Trophoblast cell (in vitro differentiated cells and primary cell): ENCODE results near the gene CACNA2D4.

Experiments
- DNase-seq, 2 donors: peaks; one replicate each; pipeline ENCODE4 v3.0.0-alpha.2; 2016
- H2AFZ ChIP-seq: 2 replicates; pipeline ENCODE4 v1.6.1; 2013; ENCODE audit warnings: low read length, moderate library complexity, mild to moderate bottlenecking; ENCODE audit not compliant: insufficient read depth, poor library complexity
- H2AK5ac ChIP-seq: 2 replicates; pipeline ENCODE4 v1.6.1; 2013; ENCODE audit warnings: mild to moderate bottlenecking, low read length
- H2BK120ac ChIP-seq: 2 replicates; pipeline ENCODE4 v1.6.1; 2013; ENCODE audit warnings: low read length, mild to moderate bottlenecking, moderate library complexity; ENCODE audit not compliant: insufficient read depth, poor library complexity
- H2BK12ac ChIP-seq: 2 replicates; pipeline ENCODE4 v1.6.1; 2013; ENCODE audit warnings: mild to moderate bottlenecking, low read length, moderate library complexity
- H2BK5ac ChIP-seq: 2 replicates; pipeline ENCODE4 v1.6.1; 2013; ENCODE audit warnings: low read length, low read depth, moderate library complexity, mild to moderate bottlenecking; ENCODE audit not compliant: poor library complexity
- H3K14ac ChIP-seq: 2 replicates; pipeline ENCODE4 v1.6.1; 2013; ENCODE audit warnings: mild to moderate bottlenecking, low read length
- H3K18ac ChIP-seq: 2 replicates; pipeline ENCODE4 v1.6.1; 2013; ENCODE audit warnings: mild to moderate bottlenecking, low read length
- H3K23ac ChIP-seq: 2 replicates; pipeline ENCODE4 v1.6.1; 2013; ENCODE audit warnings: low read length
- H3K27ac ChIP-seq: 2 replicates; pipeline ENCODE4 v1.5.1; 2013; ENCODE audit warnings: low read depth, mild to moderate bottlenecking, inconsistent platforms, low read length, moderate library complexity
- H3K27me3 ChIP-seq: 2 replicates; pipeline ENCODE4 v1.6.1; 2013; ENCODE audit warnings: inconsistent platforms, mild to moderate bottlenecking, low read length, moderate library complexity; ENCODE audit not compliant: insufficient read depth
- H3K36me3 ChIP-seq, 2 experiments: 1 replicate in 1 of 2; 2 replicates in 1 of 2; pipeline ENCODE4 v1.6.1; 2013; ENCODE audit warnings: low read length in 2 of 2, mild to moderate bottlenecking in 2 of 2, moderate library complexity in 1 of 2; ENCODE audit not compliant: insufficient read depth in 2 of 2, control insufficient read depth in 1 of 2
- H3K4ac ChIP-seq: 2 replicates; pipeline ENCODE4 v1.6.1; 2013; ENCODE audit warnings: low read depth, mild to moderate bottlenecking, low read length, moderate library complexity
- H3K4me1 ChIP-seq, 2 experiments: 1 replicate in 1 of 2; 2 replicates in 1 of 2; pipeline ENCODE4 v1.6.1; 2013; ENCODE audit warnings: low read length in 2 of 2, mild to moderate bottlenecking in 2 of 2, moderate library complexity in 1 of 2; ENCODE audit not compliant: insufficient read depth in 2 of 2, control insufficient read depth in 1 of 2
- H3K4me2 ChIP-seq: 2 replicates; pipeline ENCODE4 v1.6.1; 2013; ENCODE audit warnings: inconsistent platforms, mild to moderate bottlenecking, low read length, moderate library complexity
- H3K4me3 ChIP-seq: 2 replicates; pipeline ENCODE4 v1.5.1; 2013; ENCODE audit warnings: mild to moderate bottlenecking, low read depth, low read length, inconsistent platforms
- H3K79me1 ChIP-seq: one replicate; pipeline ENCODE4 v1.6.1; 2013; ENCODE audit warnings: low read length
- H3K79me2 ChIP-seq: 2 replicates; pipeline ENCODE4 v1.6.1; 2013; ENCODE audit warnings: low read length, mild to moderate bottlenecking; ENCODE audit not compliant: control insufficient read depth, insufficient read depth, poor library complexity
- H3K9ac ChIP-seq: 2 replicates; pipeline ENCODE4 v1.6.1; 2013; ENCODE audit warnings: mild to moderate bottlenecking, low read length
- H3K9me3 ChIP-seq: 2 replicates; pipeline ENCODE4 v1.6.1; 2013; ENCODE audit warnings: low read depth, mild to moderate bottlenecking, control low read depth, inconsistent platforms, low read length; ENCODE audit not compliant: insufficient read depth
- H4K12ac ChIP-seq: 2 replicates; pipeline ENCODE4 v1.6.1; 2013; ENCODE audit warnings: low read depth, mild to moderate bottlenecking, low read length, moderate library complexity
- H4K8ac ChIP-seq: 2 replicates; pipeline ENCODE4 v1.6.1; 2013; ENCODE audit warnings: low read depth, mild to moderate bottlenecking, low read length, moderate library complexity
- H4K91ac ChIP-seq: one replicate; pipeline ENCODE4 v1.6.1; 2013; ENCODE audit warnings: low read depth, mild to moderate bottlenecking, low read length, moderate library complexity
- WGBS: extraction: QIAGEN DNeasy Blood & Tissue Kit; methylation state at CpG from one replicate; pipeline ENCODE4 v1.1.7; 2013; ENCODE audit warnings: missing lambda C conversion rate; ENCODE audit not compliant: insufficient read length, insufficient coverage; ENCODE audit errors: extremely low coverage; 5-methylcytosine and 5-hydroxymethylcytosine counted together

Gene CACNA2D4

DNA sequence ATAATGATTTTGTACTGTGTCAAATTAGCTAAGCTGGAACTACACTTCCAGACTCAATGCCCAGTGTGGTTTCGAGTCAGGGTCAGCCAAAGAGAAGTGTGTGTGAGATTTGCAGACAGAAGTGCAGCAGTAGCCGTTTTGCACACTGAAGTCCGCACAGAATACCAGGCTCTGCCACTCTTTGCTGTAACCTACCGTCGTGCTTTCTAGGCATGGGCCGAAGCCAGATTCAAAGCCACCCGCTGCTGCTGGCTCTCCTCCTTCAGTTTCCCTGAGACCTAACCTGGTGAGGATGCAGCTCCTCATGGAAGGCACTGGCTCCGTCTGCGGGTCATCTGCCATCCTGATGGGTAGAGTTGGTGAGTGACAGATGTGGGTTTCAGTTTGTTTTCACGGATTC, 49.3 kb downstream of the CACNA2D4 start:
- Histone ChIP-seq H3K79me1 (no peaks in the 10 kb centered on the region), H3K4me3 (no peak overlapping the region), H3K9ac (no peak overlapping the region), H3K27me3 (no peaks in the 10 kb centered on the region), H4K12ac (no peak overlapping the region), H3K36me3 (no peaks in the 10 kb centered on the region), H3K4me2 (no peak overlapping the region), H3K79me2 (no peaks in the 10 kb centered on the region), H2BK120ac (no peak overlapping the region), H3K9me3 (peaks cover 12% of the 10 kb centered on the region), H3K18ac (no peak overlapping the region), H3K27ac (no peak overlapping the region), H3K23ac (no peak overlapping the region), H3K14ac (no peak overlapping the region), H2BK12ac (no peak overlapping the region), H3K4me1 (peaks cover 2 to 5% of the 10 kb centered on the region in 2 experiments), H4K8ac (no peak overlapping the region), H2AFZ (no peak overlapping the region), H3K4ac (no peak overlapping the region), H2BK5ac (no peak overlapping the region), H2AK5ac (no peak overlapping the region), H4K91ac (no peak overlapping the region)
- no peak for DNase-seq
- no CpG with 5 or more reads among the region's 10 CpGs for WGBS

DNA sequence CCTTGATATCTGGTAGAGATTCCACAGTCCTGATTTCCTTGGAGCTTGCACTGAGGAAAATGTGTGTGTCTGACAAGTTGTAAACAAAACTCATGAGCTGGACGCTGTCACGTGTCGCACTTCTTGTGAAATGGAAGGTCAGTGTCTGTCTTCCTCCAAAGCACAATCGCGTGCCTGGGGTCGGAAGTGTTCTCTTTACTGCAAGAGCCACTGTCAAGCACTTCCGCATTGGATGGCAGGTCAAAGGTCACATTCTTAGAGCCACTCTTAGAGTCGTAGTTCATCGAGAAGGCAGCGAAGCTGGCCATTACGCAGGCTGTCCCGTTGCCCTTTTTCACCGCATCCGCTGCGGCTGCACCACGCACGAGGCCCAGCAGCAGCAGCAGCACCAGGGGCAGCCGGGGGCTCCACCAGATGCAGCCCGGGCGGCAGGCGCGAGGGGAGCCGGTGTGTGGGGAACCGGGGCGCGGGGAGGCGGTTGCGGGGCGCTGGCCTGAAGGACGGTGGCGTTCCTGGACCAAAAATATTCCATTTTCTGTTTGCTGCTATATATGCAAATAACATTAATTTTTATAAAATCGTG, 53.1 kb downstream of the CACNA2D4 start:
- H3K4ac ChIP-seq = no peak overlapping the region
- no peak overlapping the region for H4K12ac ChIP-seq
- H2BK5ac ChIP-seq = no peak overlapping the region
- H2AFZ ChIP-seq = no peak overlapping the region
- no peak overlapping the region for H2BK120ac ChIP-seq
- WGBS = no CpG with 5 or more reads among the region's 32 CpGs
- no peak overlapping the region for H4K8ac ChIP-seq
- no peak overlapping the region for H4K91ac ChIP-seq
- H3K23ac ChIP-seq = no peak overlapping the region
- DNase-seq = no peak
- no peaks in the 10 kb centered on the region for H3K27me3 ChIP-seq
- H3K14ac ChIP-seq = no peak overlapping the region
- no peaks in the 10 kb centered on the region for H3K79me1 ChIP-seq
- H3K4me1 ChIP-seq = peaks cover 2 to 5% of the 10 kb centered on the region in 2 experiments
- no peak overlapping the region for H3K18ac ChIP-seq
- H3K79me2 ChIP-seq = no peaks in the 10 kb centered on the region
- H2BK12ac ChIP-seq = no peak overlapping the region
- H3K4me2 ChIP-seq = no peak overlapping the region
- H3K36me3 ChIP-seq = no peaks in the 10 kb centered on the region
- H3K9me3 ChIP-seq = peaks cover 4% of the 10 kb centered on the region
- H3K27ac ChIP-seq = no peak overlapping the region
- H3K4me3 ChIP-seq = no peak overlapping the region
- no peak overlapping the region for H3K9ac ChIP-seq
- H2AK5ac ChIP-seq = no peak overlapping the region

DNA sequence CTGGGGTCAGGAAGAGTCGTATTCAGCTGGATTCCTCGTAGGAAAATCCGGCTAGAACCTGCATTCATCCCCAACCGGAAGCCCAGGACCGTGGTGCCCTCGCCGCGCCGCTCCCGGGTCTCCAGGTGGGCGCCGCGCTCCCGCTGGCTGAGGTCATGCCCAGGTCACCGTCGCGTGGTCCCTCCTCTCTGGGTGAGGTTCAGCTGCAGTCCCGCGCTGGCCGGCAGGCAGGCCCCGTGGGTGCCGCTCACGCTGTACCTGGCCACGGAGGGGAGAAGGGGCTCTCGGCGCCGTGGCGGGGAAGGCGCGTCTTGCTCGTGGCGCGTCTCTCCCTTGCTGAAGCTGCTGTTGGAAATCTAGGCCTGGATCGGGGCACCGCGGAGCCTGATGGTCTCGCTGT, 53.6 kb downstream of the CACNA2D4 start:
- no peaks in the 10 kb centered on the region for H3K79me1 ChIP-seq
- no peak overlapping the region for H3K4me2 ChIP-seq
- no peak overlapping the region for H2AFZ ChIP-seq
- no peaks in the 10 kb centered on the region for H3K36me3 ChIP-seq
- H3K4me1 ChIP-seq = peaks cover 2 to 5% of the 10 kb centered on the region in 2 experiments
- H2BK12ac ChIP-seq = no peak overlapping the region
- no peak overlapping the region for H4K8ac ChIP-seq
- H3K4ac ChIP-seq = no peak overlapping the region
- H3K9ac ChIP-seq = no peak overlapping the region
- H2AK5ac ChIP-seq = no peak overlapping the region
- H3K27me3 ChIP-seq = no peaks in the 10 kb centered on the region
- H3K9me3 ChIP-seq = peaks cover 5% of the 10 kb centered on the region
- no peak overlapping the region for H3K23ac ChIP-seq
- WGBS = no CpG with 5 or more reads among the region's 37 CpGs
- H4K91ac ChIP-seq = no peak overlapping the region
- no peak overlapping the region for H3K27ac ChIP-seq
- no peak for DNase-seq
- H2BK5ac ChIP-seq = no peak overlapping the region
- H2BK120ac ChIP-seq = no peak overlapping the region
- no peak overlapping the region for H4K12ac ChIP-seq
- no peak overlapping the region for H3K14ac ChIP-seq
- no peak overlapping the region for H3K18ac ChIP-seq
- H3K79me2 ChIP-seq = no peaks in the 10 kb centered on the region
- no peak overlapping the region for H3K4me3 ChIP-seq

DNA sequence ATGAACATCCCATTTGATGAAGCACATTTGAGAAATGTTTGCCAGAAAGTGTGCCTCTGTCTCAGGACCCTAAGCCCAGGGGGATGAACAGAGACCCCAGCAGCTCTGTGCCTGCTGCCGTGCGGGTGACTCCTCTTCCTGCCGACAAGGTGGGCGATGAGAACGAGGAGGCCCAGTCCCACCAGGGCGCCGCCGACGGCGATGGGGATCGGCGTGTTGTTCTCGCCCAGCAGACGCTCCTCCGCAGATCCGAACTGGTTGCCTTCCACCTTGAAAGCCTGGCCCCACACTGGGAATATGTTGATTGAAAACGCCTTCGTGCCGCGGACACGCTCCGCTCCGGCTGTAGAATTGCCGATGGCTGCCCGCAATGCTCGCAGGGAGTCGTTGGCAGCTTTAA, 54.0 kb downstream of the CACNA2D4 start:
- Histone ChIP-seq H3K4me2 (no peak overlapping the region), H2AK5ac (no peak overlapping the region), H4K91ac (no peak overlapping the region), H3K18ac (no peak overlapping the region), H3K79me1 (no peaks in the 10 kb centered on the region), H3K36me3 (no peaks in the 10 kb centered on the region), H3K79me2 (no peaks in the 10 kb centered on the region), H4K8ac (no peak overlapping the region), H3K14ac (no peak overlapping the region), H3K4me1 (peaks cover 2 to 5% of the 10 kb centered on the region in 2 experiments), H3K4me3 (no peak overlapping the region), H2BK120ac (no peak overlapping the region), H3K9ac (no peak overlapping the region), H4K12ac (no peak overlapping the region), H2AFZ (no peak overlapping the region), H3K27ac (no peak overlapping the region), H2BK5ac (no peak overlapping the region), H3K4ac (no peak overlapping the region), H3K27me3 (no peaks in the 10 kb centered on the region), H3K23ac (no peak overlapping the region), H3K9me3 (peaks cover 5% of the 10 kb centered on the region), H2BK12ac (no peak overlapping the region)
- DNase-seq = no peak
- WGBS = no CpG with 5 or more reads among the region's 27 CpGs
